ENCODE results near the gene RPS6KB2.

DNA sequence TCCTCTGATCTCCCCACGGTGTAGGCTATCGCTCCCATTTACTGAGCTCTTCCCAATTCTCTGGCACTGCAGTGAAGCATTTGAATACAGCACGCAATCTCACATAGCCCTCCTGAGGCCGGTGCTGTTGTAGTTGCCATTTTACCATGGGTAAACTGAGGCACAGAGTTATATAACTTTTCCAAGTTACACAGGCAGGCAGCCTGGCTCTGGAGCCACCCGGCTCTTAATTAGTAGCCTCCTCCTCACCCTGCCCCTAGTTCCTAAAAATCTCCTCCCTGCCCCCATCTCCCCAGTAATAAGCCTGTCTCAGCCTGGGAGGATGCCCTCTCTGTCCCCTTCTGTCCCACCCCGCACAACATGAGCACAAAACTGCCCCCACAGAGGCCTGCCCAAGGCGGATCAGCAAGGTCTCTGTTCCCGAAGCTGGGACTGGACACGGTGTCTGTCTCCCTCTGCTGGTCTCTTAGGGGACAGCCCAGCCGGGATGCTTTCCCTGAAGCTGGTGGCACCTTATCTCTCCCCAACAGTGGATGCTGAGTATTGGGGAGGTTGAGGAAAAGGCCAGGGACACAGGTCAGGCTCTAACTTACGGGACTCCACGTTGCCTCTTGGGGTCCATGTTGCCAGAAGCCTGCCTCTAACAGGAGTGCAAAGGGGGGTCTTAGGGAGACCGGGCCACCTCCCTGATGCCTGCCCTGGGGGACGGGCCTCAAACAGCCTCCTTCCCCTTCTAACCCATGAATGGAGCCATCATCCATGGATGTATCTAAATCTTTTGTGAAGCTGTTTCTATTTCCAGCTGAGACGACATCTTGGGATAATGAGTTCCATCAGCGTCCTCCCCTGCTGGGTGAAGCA lies 45.8 kb upstream of the RPS6KB2 start:
- TF ChIP-seq CTCF (IDR thresholded peaks at IDR 0.05) (peak; percentile 98 to 99 (median 98)), POLR2AphosphoS5 (IDR thresholded peaks at IDR 0.05) (no peak), POLR2A (IDR thresholded peaks at IDR 0.05) (no peak)
